Activated CD8-positive, alpha-beta T cell treated with anti-CD3 and anti-CD28 coated beads for 36 hours (primary cell): ENCODE measurements around the gene MAZ. TPM values are rescaled to one million over a fixed set of nuclear protein-coding genes. Genes with fewer than 3 reads are reported as not detected.
A peak's percentile ranks its signal among the peaks of the same experiment; 100 is the strongest.
"Not testable (repeated sequence)": the region's sequence is repeated elsewhere in the genome, so short reads cannot be mapped to it uniquely, and the experiment has no call there.

Source experiments
- ATAC-seq: fragments of 200-7000 bp; cut with Tn5 transposase; one replicate; pipeline ENCODE4 v1.10.0; 2021; ENCODE audit warnings: mild to moderate bottlenecking, moderate library complexity
- CTCF ChIA-PET: fragments of 350-600 bp; sonication (Branson Sonifier 250); formaldehyde crosslinking; loops from one replicate; lab custom pipeline; 2021; ENCODE audit warnings: antibody characterized with exemption; lab: Charles Lee
- POLR2A ChIA-PET: fragments of 350-600 bp; sonication (Branson Sonifier 250); formaldehyde crosslinking; loops from one replicate; lab custom pipeline; 2021; ENCODE audit warnings: antibody characterized with exemption; lab: Charles Lee
- DNase-seq: peaks from one replicate; pipeline ENCODE4 v3.0.0-alpha.2; 2020
- H3K27ac Mint-ChIP-seq: one replicate; pipeline ENCODE4 v1.8.0; 2021; ENCODE audit warnings: mild to moderate bottlenecking, mixed read lengths
- H3K27me3 Mint-ChIP-seq: one replicate; pipeline ENCODE4 v1.8.0; 2021; ENCODE audit warnings: mixed read lengths
- H3K36me3 Mint-ChIP-seq: one replicate; pipeline ENCODE4 v1.8.0; 2021; ENCODE audit warnings: low read depth, mixed read lengths
- H3K4me1 Mint-ChIP-seq: one replicate; pipeline ENCODE4 v1.8.0; 2021; ENCODE audit warnings: low read depth, mixed read lengths
- H3K4me3 Mint-ChIP-seq: one replicate; pipeline ENCODE4 v1.8.0; 2021; ENCODE audit warnings: mild to moderate bottlenecking, moderate library complexity, mixed read lengths
- H3K9me3 Mint-ChIP-seq: one replicate; pipeline ENCODE4 v1.8.0; 2021; ENCODE audit warnings: mixed read lengths
- CTCF ChIP-seq: fragments of 200-600 bp; IDR thresholded peaks from one replicate; pipeline ENCODE4 v1.8.0; 2022; ENCODE audit warnings: antibody characterized with exemption, mild to moderate bottlenecking
- intact Hi-C: fragments of 100-400 bp; cut with micrococcal nuclease; formaldehyde crosslinking; loops from one replicate; pipeline ENCODE4 v1.10.0; 2022
- total RNA-seq, 2 experiments: library from RNA; stranded (reverse); gene quantifications; one replicate each; pipeline ENCODE4 v1.2.3, GENCODE V29; 2021

MAZ gene
- total RNA-seq, 2 experiments from 2014 or later: 380 to 382 TPM

- CTCF ChIA-PET: interaction anchor here (0.7 to 4.8 kb wide), 19 partner anchors 8 to 100 kb away, joined by 3 to 43 read pairs (median 6); partner anchors contain the start of genes MVP and ZG16
- H3K27ac Mint-ChIP-seq: peak overlapping the region; percentile 97
- H3K4me1 Mint-ChIP-seq: peaks cover 37% of the 10 kb centered on the region
- no peaks in the 10 kb centered on the region for H3K27me3 Mint-ChIP-seq
- H3K4me3 Mint-ChIP-seq: peak overlapping the region; percentile 100
- no peak for TF ChIP-seq CTCF
- POLR2A ChIA-PET: interaction anchor here (0.8 to 7.2 kb wide), 24 partner anchors 7 to 300 kb away, joined by 3 to 89 read pairs (median 4); partner anchors contain the start of genes MAZ, MVP, PRRT2 and TBX6
- H3K9me3 Mint-ChIP-seq: no peaks in the 10 kb centered on the region
- peak; percentile 8 for ATAC-seq
- DNase-seq: no peak
- intact Hi-C loops: loop anchor here (5.0 kb wide), 1 partner anchor 49 kb away; no protein-coding TSS in a partner anchor
- peaks cover 40% of the 10 kb centered on the region for H3K36me3 Mint-ChIP-seq
Observed at GRCh38 chr16:29790949-29791844, 15.1 kb upstream of the MAZ start.

GRCh38 chr16:29791845-29792807 lies 14.2 kb upstream of the MAZ start:
- TF ChIP-seq CTCF: no peak
- peaks cover 49% of the 10 kb centered on the region for H3K36me3 Mint-ChIP-seq
- no peak for DNase-seq
- H3K4me1 Mint-ChIP-seq: peaks cover 39% of the 10 kb centered on the region
- ChIA-PET CTCF (interaction anchor here (1.5 to 4.8 kb wide), 2 partner anchors 57 to 91 kb away, joined by 6 to 43 read pairs; no protein-coding TSS in a partner anchor), POLR2A (interaction anchor here (0.9 to 7.2 kb wide), 3 partner anchors 11 to 24 kb away, joined by 3 to 89 read pairs (median 64); partner anchors contain the start of gene MAZ)
- ATAC-seq: no peak
- intact Hi-C loops: loop anchor here (5.0 kb wide), 1 partner anchor 50 kb away; no protein-coding TSS in a partner anchor
- H3K27ac Mint-ChIP-seq: peak overlapping the region; percentile 97
- H3K27me3 Mint-ChIP-seq: no peaks in the 10 kb centered on the region
- no peaks in the 10 kb centered on the region for H3K9me3 Mint-ChIP-seq
- H3K4me3 Mint-ChIP-seq: peak overlapping the region; percentile 100

GRCh38 chr16:29793153-29793552 lies 13.2 kb upstream of the MAZ start:
- ATAC-seq, H3K27me3 Mint-ChIP-seq, H3K27ac Mint-ChIP-seq, DNase-seq, H3K9me3 Mint-ChIP-seq: not testable (repeated sequence)
- CTCF ChIA-PET: interaction anchor here (1.0 to 3.4 kb wide), 6 partner anchors 10 to 238 kb away, joined by 3 to 18 read pairs (median 4); partner anchors contain the start of gene PAGR1
- intact Hi-C loops: loop anchor here (5.0 kb wide), 1 partner anchor 51 kb away; no protein-coding TSS in a partner anchor
- Mint-ChIP-seq H3K36me3 (peaks cover 58% of the 10 kb centered on the region), H3K4me3 (peak overlapping the region; percentile 100), H3K4me1 (peaks cover 39% of the 10 kb centered on the region)
- POLR2A ChIA-PET: interaction anchor here (0.7 to 7.2 kb wide), 5 partner anchors 10 to 168 kb away, joined by 3 to 89 read pairs (median 3); partner anchors contain the start of gene MAZ

GRCh38 chr16:29794231-29794710 lies 12.1 kb upstream of the MAZ start:
- H3K27ac Mint-ChIP-seq: peak overlapping the region; percentile 21
- TF ChIP-seq CTCF: no peak
- no peaks in the 10 kb centered on the region for H3K27me3 Mint-ChIP-seq
- DNase-seq (no peak), ATAC-seq (no peak)
- H3K9me3 Mint-ChIP-seq: no peaks in the 10 kb centered on the region
- intact Hi-C loops: loop anchor here (5.0 kb wide), 1 partner anchor 52 kb away; no protein-coding TSS in a partner anchor
- CTCF ChIA-PET: interaction anchor here (0.8 to 3.4 kb wide), 8 partner anchors 9 to 237 kb away, joined by 3 to 18 read pairs (median 4); partner anchors contain the start of gene PAGR1
- peaks cover 65% of the 10 kb centered on the region for H3K36me3 Mint-ChIP-seq
- H3K4me1 Mint-ChIP-seq: peaks cover 35% of the 10 kb centered on the region
- no peak overlapping the region for H3K4me3 Mint-ChIP-seq
- POLR2A ChIA-PET: interaction anchor here (0.6 to 7.2 kb wide), 4 partner anchors 9 to 286 kb away, joined by 3 to 89 read pairs (median 34); partner anchors contain the start of gene MAZ
